Upper lobe of right lung (tissue), 1 donor: ENCODE measurements around the gene MNX1. TPM values are rescaled to one million over a fixed set of nuclear protein-coding genes. Genes with fewer than 3 reads are reported as not detected.

Experiments used
- ATAC-seq: fragments of 200-7000 bp; cut with Tn5 transposase; one replicate; pipeline ENCODE4 v1.9.1; 2020; ENCODE audit warnings: mild to moderate bottlenecking, moderate library complexity
- DNase-seq: peaks from one replicate; pipeline ENCODE4 v3.0.0-alpha.2; 2020
- H3K27ac ChIP-seq: fragments of 200-600 bp; one replicate; pipeline ENCODE4 v1.8.0; 2022
- H3K27me3 ChIP-seq: fragments of 200-600 bp; one replicate; pipeline ENCODE4 v1.8.0; 2022; ENCODE audit warnings: mild to moderate bottlenecking
- H3K36me3 ChIP-seq: fragments of 200-600 bp; one replicate; pipeline ENCODE4 v1.8.0; 2022
- H3K4me1 ChIP-seq: fragments of 200-600 bp; one replicate; pipeline ENCODE4 v1.8.0; 2022
- H3K4me3 ChIP-seq: fragments of 200-600 bp; one replicate; pipeline ENCODE4 v1.8.0; 2022; ENCODE audit warnings: mild to moderate bottlenecking
- H3K9me3 ChIP-seq: fragments of 200-600 bp; one replicate; pipeline ENCODE4 v1.8.0; 2022
- CTCF ChIP-seq: fragments of 200-600 bp; IDR thresholded peaks from one replicate; pipeline ENCODE4 v1.8.0; 2022; ENCODE audit warnings: antibody characterized with exemption
- intact Hi-C: fragments of 100-400 bp; cut with DNase I; formaldehyde crosslinking; loops from one replicate; pipeline ENCODE4 v1.11.0; 2022
- total RNA-seq: library from RNA; stranded (reverse); fragmentation: NEBNext Ultra II Directional; extraction: Animal tissue kit (Norgen Biotek cat#: 25700); gene quantifications from one replicate; pipeline ENCODE4 v1.2.1, GENCODE V29; 2021
- donor health status: DM: no; HTN: yes; CAD: no; lungs with severe emphysema.

Gene MNX1
- total RNA-seq, 1 donor from 2014 or later = 0.93 TPM

- ATAC-seq (no peak), DNase-seq (no peak)
- Histone ChIP-seq H3K36me3 (no peaks in the 10 kb centered on the region), H3K4me3 (no peak overlapping the region), H3K9me3 (no peaks in the 10 kb centered on the region), H3K4me1 (no peaks in the 10 kb centered on the region), H3K27ac (no peak overlapping the region), H3K27me3 (peaks cover 8% of the 10 kb centered on the region)
- no peak for TF ChIP-seq CTCF
- intact Hi-C loops = no loop called here
Measured at GRCh38 chr7:157037028-157037427, 26.6 kb upstream of the MNX1 start.

- no peaks in the 10 kb centered on the region for H3K36me3 ChIP-seq
- intact Hi-C loops = no loop called here
- H3K9me3 ChIP-seq = no peaks in the 10 kb centered on the region
- H3K27ac ChIP-seq = no peak overlapping the region
- no peak for TF ChIP-seq CTCF
- no peaks in the 10 kb centered on the region for H3K4me1 ChIP-seq
- DNase-seq = no peak
- ATAC-seq = no peak
- H3K4me3 ChIP-seq = no peak overlapping the region
- H3K27me3 ChIP-seq = peaks cover 18% of the 10 kb centered on the region
Measured at GRCh38 chr7:157035979-157036378, 25.5 kb upstream of the MNX1 start.

- H3K4me1 ChIP-seq = no peaks in the 10 kb centered on the region
- H3K4me3 ChIP-seq = no peak overlapping the region
- peaks cover 25% of the 10 kb centered on the region for H3K27me3 ChIP-seq
- H3K9me3 ChIP-seq = no peaks in the 10 kb centered on the region
- no peaks in the 10 kb centered on the region for H3K36me3 ChIP-seq
- no peak for TF ChIP-seq CTCF
- intact Hi-C loops = no loop called here
- ATAC-seq (no peak), DNase-seq (no peak)
- H3K27ac ChIP-seq = no peak overlapping the region
Measured at GRCh38 chr7:157035302-157035701, 24.8 kb upstream of the MNX1 start.

- intact Hi-C loops = no loop called here
- Histone ChIP-seq H3K36me3 (no peaks in the 10 kb centered on the region), H3K4me3 (no peak overlapping the region), H3K9me3 (no peaks in the 10 kb centered on the region), H3K27me3 (peaks cover 27% of the 10 kb centered on the region), H3K27ac (no peak overlapping the region), H3K4me1 (no peaks in the 10 kb centered on the region)
- DNase-seq = peak; percentile 40
- no peak for ATAC-seq
- no peak for TF ChIP-seq CTCF
Measured at GRCh38 chr7:157033483-157034473, 23.3 kb upstream of the MNX1 start.

GRCh38 chr7:157032644-157033482, 22.4 kb upstream of the MNX1 start:
- Histone ChIP-seq H3K4me1 (no peaks in the 10 kb centered on the region), H3K4me3 (no peak overlapping the region), H3K9me3 (no peaks in the 10 kb centered on the region), H3K27ac (no peak overlapping the region), H3K36me3 (no peaks in the 10 kb centered on the region), H3K27me3 (peaks cover 32% of the 10 kb centered on the region)
- intact Hi-C loops = no loop called here
- ATAC-seq (no peak), DNase-seq (peak; percentile 45)
- no peak for TF ChIP-seq CTCF
